GM23248 (cell line): Measurements from ENCODE around the gene DEPP1.

Source experiments
- EZH2 ChIP-seq: fragments of 200-600 bp; sonication (generic); IDR thresholded peaks from 2 replicates; pipeline ENCODE4 v1.6.1; 2018; ENCODE audit warnings: antibody characterized with exemption, mild to moderate bottlenecking; ENCODE audit not compliant: insufficient read depth, poor library complexity, severe bottlenecking
- EZH2phosphoT487 ChIP-seq: fragments of 200-600 bp; sonication (generic); IDR thresholded peaks from 2 replicates; pipeline ENCODE4 v1.6.1; 2018; ENCODE audit warnings: antibody characterized with exemption, moderate library complexity, mild to moderate bottlenecking, low read depth; ENCODE audit not compliant: insufficient read depth

GRCh38 chr10:44993226-44993921, 14.8 kb upstream of the DEPP1 start:
- no peak for TF ChIP-seq EZH2
- no peak for TF ChIP-seq EZH2phosphoT487
